ENCODE results near the gene TARP.

Gene TARP

DNA sequence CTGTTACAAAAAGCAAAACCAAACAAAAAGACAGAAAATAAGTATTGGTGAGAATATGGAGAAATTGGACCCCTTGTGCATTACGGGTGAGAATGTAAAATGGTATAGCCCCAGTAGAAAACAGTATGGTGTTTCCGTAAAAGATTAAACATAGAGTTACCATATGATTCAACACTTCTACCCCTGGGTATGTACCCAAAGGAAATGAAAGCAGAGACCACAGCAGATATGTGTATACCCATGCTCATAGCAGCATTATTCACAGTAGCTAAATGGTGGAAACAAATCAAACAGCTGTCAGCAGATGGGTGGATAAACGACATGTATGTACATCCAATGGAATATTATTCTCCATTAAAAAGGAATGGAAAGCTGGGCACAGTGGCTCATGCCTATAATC is 53.0 kb downstream of the TARP start:
- no peak for DNase-seq (ENCODE audit: low read depth in 2 of 2, low spot score in 1 of 2)

DNA sequence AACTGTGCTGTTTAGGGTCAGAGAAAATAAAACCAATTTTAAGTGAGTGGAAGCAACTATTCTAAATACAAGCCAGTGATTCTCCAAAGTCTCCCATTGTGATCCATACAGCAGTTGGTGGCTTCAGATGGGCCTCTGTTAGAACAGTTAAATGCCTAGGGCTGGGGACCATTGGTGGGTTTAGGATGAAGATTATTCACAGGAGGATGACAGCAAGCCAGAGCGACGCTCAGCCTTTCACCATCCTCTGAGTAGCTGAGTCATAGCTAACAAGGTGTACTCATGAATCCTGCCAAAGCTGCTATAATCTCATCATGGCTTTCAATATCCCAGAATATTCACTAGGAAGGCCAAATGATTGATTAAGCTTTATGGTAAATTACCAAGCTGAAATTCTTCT is 55.8 kb downstream of the TARP start:
- DNase-seq (ENCODE audit: low read depth in 2 of 2, low spot score in 1 of 2): no peak

DNA sequence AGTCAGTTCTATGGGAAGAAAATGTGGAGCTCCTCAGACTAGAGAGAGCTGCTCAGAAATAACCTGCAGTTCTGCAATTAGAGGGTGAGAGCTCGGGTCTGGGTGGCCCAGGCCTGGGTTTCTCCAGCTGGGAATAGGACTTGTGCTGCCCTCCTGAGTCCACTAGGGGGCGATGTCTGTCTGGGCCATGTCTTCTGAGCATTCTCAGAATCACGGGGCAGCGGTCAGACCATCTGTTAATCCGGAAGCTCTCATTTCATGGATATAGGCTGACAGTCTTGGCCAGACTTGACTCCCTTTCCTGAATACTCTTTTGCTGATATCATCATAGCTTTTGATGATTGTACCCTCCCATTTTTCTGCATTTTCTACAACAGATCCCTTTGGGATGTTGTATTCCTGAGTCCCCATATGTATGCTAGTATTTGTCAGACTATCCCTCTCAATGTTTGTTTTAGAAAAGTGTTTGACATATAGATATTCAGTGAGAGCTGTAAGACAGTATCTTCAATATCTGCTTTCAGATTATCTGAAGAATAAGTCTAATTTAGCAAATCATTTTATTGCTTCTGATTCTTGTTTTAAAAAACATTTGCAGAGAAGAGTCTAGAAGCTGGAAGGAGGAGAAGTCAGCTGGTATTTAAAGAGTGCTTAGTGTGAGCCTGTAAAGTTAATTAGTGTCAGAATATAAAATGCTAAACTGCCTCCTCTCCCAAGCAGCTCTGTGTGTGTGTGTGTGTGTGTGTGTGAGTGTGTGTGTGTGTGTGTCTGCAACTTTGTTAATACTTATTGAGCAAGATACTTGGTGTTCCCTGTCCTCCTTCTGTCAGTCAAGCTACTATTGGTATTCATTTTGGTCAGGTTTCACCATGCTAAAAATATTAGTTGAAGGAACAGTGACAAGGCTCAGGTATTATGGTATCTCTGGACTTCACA is 57.4 kb downstream of the TARP start:
- DNase-seq (ENCODE audit: low read depth in 2 of 2, low spot score in 1 of 2): peak; percentile 49 to 59

DNA sequence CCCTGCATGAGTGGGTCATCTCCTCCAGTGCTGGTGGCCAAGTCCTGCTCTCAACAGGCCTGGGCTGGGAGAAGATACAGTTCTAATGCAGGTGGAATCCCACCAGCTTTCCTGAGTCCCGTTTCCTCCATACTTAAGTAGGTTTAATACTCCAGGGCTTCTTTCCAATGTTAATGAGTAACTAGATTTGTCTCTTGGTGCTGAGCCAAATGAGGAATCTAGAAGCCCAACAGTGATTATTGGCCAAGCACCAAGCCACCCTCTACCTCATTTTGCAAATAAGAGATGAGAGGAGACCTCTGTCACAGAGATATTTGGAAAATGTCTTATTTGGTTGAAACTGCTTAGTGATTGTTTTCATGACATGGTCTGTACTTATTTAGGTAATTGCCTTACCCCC is 58.3 kb downstream of the TARP start:
- no peak for DNase-seq (ENCODE audit: low read depth in 2 of 2, low spot score in 1 of 2)

DNA sequence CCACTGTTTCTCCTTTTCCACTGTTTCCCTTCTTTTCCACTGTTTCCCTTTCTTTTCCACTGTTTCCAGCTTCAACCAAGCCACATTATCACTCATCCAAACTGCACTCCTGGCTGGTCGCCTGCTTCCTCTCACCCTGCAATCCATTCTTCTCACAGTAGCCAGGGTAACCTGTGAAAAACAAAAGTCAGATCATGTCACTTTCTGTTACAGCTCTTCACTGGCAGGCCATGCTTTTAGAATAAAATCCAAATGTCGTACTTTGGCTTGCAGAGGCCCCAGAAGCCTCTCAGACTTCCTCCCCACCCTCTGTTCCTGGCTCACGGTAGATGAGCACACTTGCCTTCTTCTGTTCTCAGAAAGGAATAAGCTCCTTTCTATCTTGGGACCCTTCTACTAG is 61.5 kb downstream of the TARP start:
- no peak for DNase-seq (ENCODE audit: low read depth in 2 of 2, low spot score in 1 of 2)

DNA sequence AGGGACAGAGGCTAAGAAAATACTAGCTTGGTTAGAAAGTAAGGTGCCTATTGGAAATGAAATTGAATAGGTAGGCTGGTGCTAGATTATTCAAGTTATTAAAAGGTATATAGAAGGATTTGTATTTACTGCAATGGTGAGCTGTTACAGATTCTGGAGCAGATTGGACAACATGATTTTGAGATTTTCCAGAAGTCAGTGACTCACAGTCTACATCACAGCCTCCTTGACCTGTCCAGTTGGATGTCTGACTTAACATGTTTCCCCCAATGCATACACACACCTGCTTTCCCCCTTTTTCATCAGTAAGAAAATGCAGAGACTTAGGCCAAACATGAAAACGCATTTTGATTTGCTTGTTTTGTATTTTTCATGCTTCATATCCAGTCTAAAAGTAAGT is 62.0 kb downstream of the TARP start:
- no peak for DNase-seq (ENCODE audit: low read depth in 2 of 2, low spot score in 1 of 2)

All from stimulated activated CD8-positive, alpha-beta memory T cell treated with anti-CD3 and anti-CD28 coated beads, Interleukin-4, amount 100 ng/mL, for 1 hour (primary cell).